H1 (cell line): ENCODE data around the gene RGS14. TPM values are rescaled to one million over a fixed set of nuclear protein-coding genes. Genes with fewer than 3 reads are reported as not detected.

ENCODE experiments used
- CHD7 ChIP-seq: fragments of 300-600 bp; sonication (generic); IDR thresholded peaks from 2 replicates; pipeline ENCODE4 v1.7.1; 2012; ENCODE audit warnings: low read length, moderate library complexity, mild to moderate bottlenecking, inconsistent platforms; ENCODE audit not compliant: insufficient replicate concordance
- polyA plus RNA-seq, 7 experiments: library from polyadenylated mRNA; depleted of rRNA in 3 of 7; stranded (reverse) in 5 of 7; unstranded in 2 of 7; fragments of >200 nt in 5 of 7; fragments of 200-250 nt in 2 of 7; gene quantifications; 1 replicate in 5 of 7; 2 replicates in 1 of 7; 4 replicates in 1 of 7; pipeline versions ENCODE4 v1.2.1 to v1.2.3, GENCODE V29; 2011 to 2013; ENCODE audit warnings: missing spikeins in 2 of 7, mixed read lengths in 2 of 7
- total RNA-seq: library from RNA; stranded (reverse); fragmentation: NEBNext Ultra II Directional; extraction: Animal tissue kit (Norgen Biotek cat#: 25700); gene quantifications from 2 replicates; pipeline ENCODE4 v1.2.1, GENCODE V29; 2021

Gene RGS14
- total and polyA plus RNA-seq, 2 of the 8 experiments (the other 6 are each of a cell fraction or from before 2014, with no cell fraction given) = 24.4 to 46.1 TPM

- no peak for TF ChIP-seq CHD7
Measured at GRCh38 chr5:177327539-177328522, 29.9 kb upstream of the RGS14 start (continued).
